Fibroblast of pulmonary artery (primary cell): ENCODE data around the gene MKX.

Experiments
- DNase-seq: peaks from one replicate; pipeline ENCODE4 v3.0.0-alpha.2; 2010; ENCODE audit warnings: low read depth
- H3K4me3 ChIP-seq: replicated peaks from 2 replicates; pipeline ENCODE4 v1.5.1; 2011; ENCODE audit warnings: low read depth, mild to moderate bottlenecking, control low read depth, low read length, moderate library complexity
- TF ChIP-seq, protein P1 (sequence below): IDR thresholded peaks from 2 replicates; pipeline ENCODE4 v1.5.1; 2011; ENCODE audit warnings: mild to moderate bottlenecking, control low read depth, low read length, inconsistent platforms; ENCODE audit errors: missing control alignments

The MKX gene

DNA sequence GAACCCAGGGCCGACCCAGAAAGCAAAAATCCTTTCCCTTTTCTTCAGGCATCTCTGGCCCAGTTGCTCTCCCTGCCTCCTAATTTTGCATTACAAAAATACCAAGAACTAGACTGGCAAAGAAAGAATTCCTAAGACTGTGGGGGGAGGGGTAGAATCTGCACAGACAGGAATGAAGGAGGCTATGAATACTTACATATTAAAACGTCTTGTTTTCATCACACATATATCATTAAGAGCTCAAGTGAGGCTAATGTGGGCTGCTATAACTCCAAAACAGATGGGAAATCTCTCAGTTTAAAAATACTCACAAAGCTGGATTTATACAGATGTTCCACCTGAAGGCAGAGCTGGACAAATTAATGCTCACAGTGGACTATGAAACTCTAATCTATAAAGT lies 29.2 kb upstream of the MKX start:
- no peak for DNase-seq
- H3K4me3 ChIP-seq = no peak overlapping the region
- TF ChIP-seq, protein P1, sequence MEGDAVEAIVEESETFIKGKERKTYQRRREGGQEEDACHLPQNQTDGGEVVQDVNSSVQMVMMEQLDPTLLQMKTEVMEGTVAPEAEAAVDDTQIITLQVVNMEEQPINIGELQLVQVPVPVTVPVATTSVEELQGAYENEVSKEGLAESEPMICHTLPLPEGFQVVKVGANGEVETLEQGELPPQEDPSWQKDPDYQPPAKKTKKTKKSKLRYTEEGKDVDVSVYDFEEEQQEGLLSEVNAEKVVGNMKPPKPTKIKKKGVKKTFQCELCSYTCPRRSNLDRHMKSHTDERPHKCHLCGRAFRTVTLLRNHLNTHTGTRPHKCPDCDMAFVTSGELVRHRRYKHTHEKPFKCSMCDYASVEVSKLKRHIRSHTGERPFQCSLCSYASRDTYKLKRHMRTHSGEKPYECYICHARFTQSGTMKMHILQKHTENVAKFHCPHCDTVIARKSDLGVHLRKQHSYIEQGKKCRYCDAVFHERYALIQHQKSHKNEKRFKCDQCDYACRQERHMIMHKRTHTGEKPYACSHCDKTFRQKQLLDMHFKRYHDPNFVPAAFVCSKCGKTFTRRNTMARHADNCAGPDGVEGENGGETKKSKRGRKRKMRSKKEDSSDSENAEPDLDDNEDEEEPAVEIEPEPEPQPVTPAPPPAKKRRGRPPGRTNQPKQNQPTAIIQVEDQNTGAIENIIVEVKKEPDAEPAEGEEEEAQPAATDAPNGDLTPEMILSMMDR = no peak

DNA sequence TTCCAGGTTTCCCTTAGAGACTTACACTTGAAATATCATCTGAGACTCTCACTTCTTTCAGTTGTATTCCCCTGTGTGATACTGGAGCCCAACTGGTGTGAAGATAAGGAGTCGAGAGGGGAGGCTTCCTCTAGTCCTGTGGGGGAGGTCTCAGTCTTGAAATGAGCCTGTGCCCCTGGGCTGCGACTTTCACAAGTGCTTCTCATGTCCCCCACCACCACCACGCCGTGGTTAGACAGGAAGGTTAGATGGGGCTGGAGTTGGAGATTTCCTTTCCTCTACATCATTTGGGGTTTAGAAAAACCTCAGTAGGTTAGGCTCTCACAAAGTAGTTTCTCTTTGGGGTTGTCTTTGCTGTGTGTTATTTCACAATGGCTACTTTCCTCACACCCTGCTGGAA lies 25.6 kb upstream of the MKX start:
- no peak overlapping the region for H3K4me3 ChIP-seq
- no peak for DNase-seq
- TF ChIP-seq, protein P1 = no peak

DNA sequence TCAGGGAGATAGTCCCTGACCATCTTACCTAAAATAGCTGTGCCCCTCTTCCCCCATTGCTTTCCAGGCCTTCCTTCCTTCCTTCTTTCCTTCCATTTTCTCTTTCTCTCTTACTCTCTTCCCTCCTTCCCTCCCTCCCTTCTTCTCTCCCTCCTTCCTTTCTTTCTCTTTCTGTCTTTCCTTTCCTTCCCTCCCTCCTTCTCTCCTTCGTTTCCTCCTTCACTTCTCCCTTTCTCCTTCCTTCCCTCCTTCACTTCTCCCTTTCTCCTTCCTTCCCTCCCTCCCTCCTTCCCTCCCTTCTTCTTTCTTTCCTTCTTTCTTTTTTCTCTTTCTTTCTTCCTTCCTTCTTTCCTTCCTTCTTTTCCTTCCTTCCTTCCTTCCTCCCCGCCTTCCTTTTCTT lies 24.6 kb upstream of the MKX start:
- no peak overlapping the region for H3K4me3 ChIP-seq
- DNase-seq = no peak
- TF ChIP-seq, protein P1 = no peak

DNA sequence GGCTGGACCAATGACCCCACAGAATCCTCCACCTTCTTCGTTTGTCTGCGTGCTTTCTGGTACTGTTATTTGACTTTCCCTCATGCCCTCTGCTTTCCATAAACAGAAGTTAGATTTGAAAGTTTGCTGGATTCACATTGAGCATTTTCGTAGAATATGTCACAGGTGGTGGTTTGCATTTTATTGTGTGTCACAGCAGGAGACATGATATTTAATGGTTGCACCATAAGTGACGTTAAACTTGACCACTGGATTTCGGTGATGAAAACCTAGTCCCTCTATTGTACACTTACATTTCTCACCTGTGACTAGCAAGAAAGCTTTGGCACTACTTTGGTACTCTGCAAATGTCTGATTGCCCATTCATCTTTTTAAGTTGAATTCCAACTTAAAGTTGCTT lies 15.2 kb upstream of the MKX start:
- TF ChIP-seq, protein P1 = no peak
- H3K4me3 ChIP-seq = no peak overlapping the region
- DNase-seq = no peak

DNA sequence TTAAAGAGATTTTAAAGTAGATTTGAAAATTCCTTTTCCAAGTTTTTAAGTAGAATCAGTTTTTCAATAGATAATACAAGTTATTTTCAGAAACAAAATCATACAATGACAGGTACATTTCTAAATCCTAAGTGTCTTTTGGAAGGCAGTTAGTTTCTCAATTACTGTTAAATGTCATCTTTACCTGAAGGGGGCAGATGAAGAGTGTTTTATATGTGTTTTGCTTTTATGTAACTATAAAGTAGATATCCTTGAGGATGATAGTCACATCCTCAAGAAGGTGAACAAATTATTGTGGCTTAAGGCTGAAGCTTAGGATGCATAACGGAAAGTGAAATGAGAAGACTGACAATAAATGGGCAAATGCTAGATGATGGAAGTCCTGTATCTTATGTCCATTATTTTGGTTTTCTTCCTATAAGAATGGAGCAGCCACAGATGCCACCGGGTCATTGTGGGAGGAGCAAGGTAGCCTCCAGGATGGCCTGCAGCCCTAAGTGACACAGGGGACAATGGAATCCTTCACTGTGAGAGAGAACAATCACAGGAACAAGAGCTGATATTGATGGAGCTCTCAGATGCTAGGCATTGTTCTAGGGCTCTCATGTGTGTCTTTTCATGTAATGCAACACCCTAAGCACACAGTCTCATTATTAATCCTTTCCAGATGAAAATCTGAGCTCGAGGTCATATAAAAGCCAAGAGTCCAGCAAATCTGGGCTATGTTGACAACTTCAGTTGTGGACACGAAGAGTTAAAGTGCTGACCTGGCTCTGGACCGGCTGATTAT lies 14.1 kb upstream of the MKX start:
- H3K4me3 ChIP-seq = no peak overlapping the region
- no peak for DNase-seq
- TF ChIP-seq, protein P1 = no peak

DNA sequence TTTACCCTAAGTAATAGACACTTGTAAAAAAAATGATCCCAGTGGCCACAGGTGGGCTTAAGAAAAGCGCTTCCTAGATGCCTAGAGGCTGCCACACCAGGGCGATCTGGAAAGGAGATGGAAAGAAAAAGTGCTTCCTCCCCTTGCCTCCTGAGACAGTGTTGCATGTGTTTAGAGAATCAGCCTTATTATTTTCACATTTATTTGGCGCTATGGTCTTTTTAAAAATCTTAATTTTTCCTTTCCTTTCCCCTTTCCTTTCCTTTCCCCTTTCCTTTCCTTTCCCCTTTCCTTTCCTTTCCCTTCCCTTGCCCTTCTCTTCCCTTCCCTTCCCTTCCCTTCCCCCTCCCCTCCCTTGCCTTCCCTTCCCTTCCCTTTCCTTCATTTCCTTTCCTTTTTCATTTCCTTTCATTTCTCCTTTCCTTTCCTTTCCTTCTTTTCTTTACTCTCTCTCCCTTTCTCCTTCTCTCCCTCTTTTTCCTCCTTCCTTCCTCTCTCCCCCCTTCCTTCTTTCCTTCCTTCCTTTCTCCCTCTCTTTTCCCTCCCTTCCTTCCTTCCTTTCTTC lies 7.1 kb upstream of the MKX start:
- H3K4me3 ChIP-seq = no peak overlapping the region
- TF ChIP-seq, protein P1 = no peak
- no peak for DNase-seq

DNA sequence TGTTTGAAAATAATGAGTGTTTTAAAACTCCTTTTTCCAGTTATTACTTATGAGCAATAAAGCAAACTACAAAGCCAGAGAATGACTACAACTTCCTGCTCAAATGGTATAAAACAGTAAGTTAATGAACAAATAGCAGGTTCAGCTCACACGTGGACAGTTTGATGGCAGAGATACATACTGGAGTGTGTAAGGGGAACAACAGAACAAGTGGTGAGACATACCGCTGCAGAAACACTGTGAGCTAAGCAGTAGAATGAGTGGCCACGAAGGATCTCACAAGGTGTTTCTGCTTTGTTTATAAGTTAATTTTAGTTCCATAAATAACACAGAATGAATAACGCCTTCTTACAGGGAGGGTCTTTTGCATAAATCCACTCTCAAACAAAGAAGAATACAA lies 3.0 kb upstream of the MKX start:
- TF ChIP-seq, protein P1 = no peak
- no peak overlapping the region for H3K4me3 ChIP-seq
- DNase-seq = no peak
